Esophagus muscularis mucosa (tissue), 4 donors: Measurements from ENCODE around the gene SAMMSON.

Experiments used
- CTCF ChIP-seq, 3 experiments: fragments of 200-600 bp in 2 of 3; fragments of 450-650 bp in 1 of 3; sonication (generic) in 2 of 3; IDR thresholded peaks; one replicate each; pipeline ENCODE4 v1.5.1; 2017 to 2019; ENCODE audit warnings: antibody characterized with exemption in 3 of 3, mild to moderate bottlenecking in 2 of 3, moderate library complexity in 1 of 3
- EP300 ChIP-seq: sonication (generic); formaldehyde crosslinking; IDR thresholded peaks from one replicate; pipeline ENCODE4 v1.6.1; 2017; ENCODE audit warnings: antibody characterized with exemption
- POLR2A ChIP-seq: fragments of 450-650 bp; IDR thresholded peaks from one replicate; pipeline ENCODE4 v1.6.1; 2017; ENCODE audit warnings: antibody characterized with exemption, moderate library complexity, mild to moderate bottlenecking, low read depth
- POLR2AphosphoS5 ChIP-seq, 2 donors: sonication (generic); formaldehyde crosslinking; IDR thresholded peaks; one replicate each; pipeline ENCODE4 v1.6.1; 2017; ENCODE audit warnings: antibody characterized with exemption in 2 of 2

GRCh38 chr3:69970827-69971226, 28.7 kb upstream of the SAMMSON start:
- TF ChIP-seq CTCF (IDR thresholded peaks at IDR 0.05) (no peak), POLR2AphosphoS5 (IDR thresholded peaks at IDR 0.05) (no peak), POLR2A (no peak), EP300 (no peak)
